IPS-18a (cell line): ENCODE results near the gene KRT6C.

ENCODE experiments used
- H3K27ac ChIP-seq: one replicate; pipeline ENCODE4 v1.5.1; 2013; ENCODE audit warnings: low read length
- H3K27me3 ChIP-seq: one replicate; pipeline ENCODE4 v1.6.1; 2013; ENCODE audit warnings: mild to moderate bottlenecking, low read length; ENCODE audit not compliant: control insufficient read depth, insufficient read depth
- H3K36me3 ChIP-seq: one replicate; pipeline ENCODE4 v1.6.1; 2013; ENCODE audit warnings: low read depth, low read length; ENCODE audit not compliant: control insufficient read depth
- H3K4me1 ChIP-seq: one replicate; pipeline ENCODE4 v1.6.1; 2013; ENCODE audit warnings: low read depth, low read length; ENCODE audit not compliant: control insufficient read depth
- H3K4me3 ChIP-seq: one replicate; pipeline ENCODE4 v1.5.1; 2013; ENCODE audit warnings: low read length
- H3K9ac ChIP-seq: one replicate; pipeline ENCODE4 v1.6.1; 2013; ENCODE audit warnings: mild to moderate bottlenecking, low read length, moderate library complexity
- H3K9me3 ChIP-seq: one replicate; pipeline ENCODE4 v1.6.1; 2013; ENCODE audit warnings: low read depth, low read length; ENCODE audit not compliant: control insufficient read depth

The KRT6C gene

DNA sequence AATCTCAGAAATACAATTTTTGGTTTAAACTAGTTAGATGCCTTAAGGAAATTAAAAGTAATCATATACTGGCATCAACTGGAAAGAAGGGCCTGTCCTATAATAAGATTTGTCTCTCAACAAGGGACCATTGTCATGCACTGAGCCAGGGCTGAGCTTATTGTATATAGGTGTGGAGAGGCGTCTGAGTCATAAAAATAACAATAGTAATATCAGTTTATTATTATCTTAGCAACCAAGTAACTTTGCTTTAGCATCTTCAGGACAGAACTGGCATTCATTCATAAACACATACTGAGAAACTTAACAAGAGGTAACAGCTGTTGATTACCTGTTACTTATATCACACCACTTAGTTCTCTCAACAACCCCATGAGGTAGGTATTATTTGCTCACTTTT is 46.5 kb downstream of the KRT6C start:
- H3K27me3 ChIP-seq: no peaks in the 10 kb centered on the region
- no peaks in the 10 kb centered on the region for H3K4me1 ChIP-seq
- no peaks in the 10 kb centered on the region for H3K36me3 ChIP-seq
- H3K4me3 ChIP-seq: no peak overlapping the region
- no peak overlapping the region for H3K9ac ChIP-seq
- H3K9me3 ChIP-seq: no peaks in the 10 kb centered on the region
- H3K27ac ChIP-seq: no peak overlapping the region

DNA sequence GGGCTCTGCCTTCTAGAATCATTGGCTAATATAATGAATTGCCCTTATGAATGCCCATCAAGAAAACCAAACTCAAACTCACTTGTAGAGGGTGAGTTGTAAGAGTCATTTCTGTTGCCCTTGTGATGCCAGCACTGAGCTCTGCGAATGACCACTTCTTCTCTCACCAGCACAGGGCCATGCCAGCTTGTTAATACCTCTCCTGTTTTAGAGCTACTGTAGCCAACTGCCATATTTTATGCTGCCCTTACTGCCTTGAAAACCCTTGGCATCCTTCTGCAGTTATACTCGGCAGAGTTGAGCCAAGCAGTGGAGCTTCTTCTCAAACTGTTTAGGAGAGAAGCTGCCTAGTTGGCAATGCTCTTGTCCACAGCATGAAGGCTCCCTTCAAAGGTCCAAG is 47.6 kb downstream of the KRT6C start:
- Histone ChIP-seq H3K27ac (no peak overlapping the region), H3K9ac (no peak overlapping the region), H3K9me3 (no peaks in the 10 kb centered on the region), H3K36me3 (no peaks in the 10 kb centered on the region), H3K4me3 (no peak overlapping the region), H3K4me1 (no peaks in the 10 kb centered on the region), H3K27me3 (no peaks in the 10 kb centered on the region)

DNA sequence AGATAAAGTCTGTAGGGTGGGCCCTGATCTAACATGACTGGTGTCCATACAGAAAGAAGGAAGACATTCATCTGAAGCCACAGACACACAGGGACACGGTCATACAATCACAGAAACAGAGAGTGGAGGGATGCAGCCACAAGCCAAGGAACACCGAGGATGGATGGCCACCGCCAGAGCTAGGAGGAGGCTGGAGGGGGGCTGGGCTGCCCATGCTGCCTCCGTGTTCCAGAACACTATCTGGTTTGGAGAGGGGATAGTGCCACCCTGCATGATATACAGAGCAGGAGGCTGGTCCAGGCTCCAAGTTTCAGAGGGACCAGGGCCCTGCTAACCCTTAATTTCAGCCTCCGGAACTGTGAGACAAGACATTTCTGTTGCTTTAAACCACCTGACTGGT is 48.1 kb downstream of the KRT6C start:
- H3K4me1 ChIP-seq: no peaks in the 10 kb centered on the region
- no peaks in the 10 kb centered on the region for H3K36me3 ChIP-seq
- no peaks in the 10 kb centered on the region for H3K27me3 ChIP-seq
- no peak overlapping the region for H3K9ac ChIP-seq
- no peak overlapping the region for H3K4me3 ChIP-seq
- no peak overlapping the region for H3K27ac ChIP-seq
- no peaks in the 10 kb centered on the region for H3K9me3 ChIP-seq

DNA sequence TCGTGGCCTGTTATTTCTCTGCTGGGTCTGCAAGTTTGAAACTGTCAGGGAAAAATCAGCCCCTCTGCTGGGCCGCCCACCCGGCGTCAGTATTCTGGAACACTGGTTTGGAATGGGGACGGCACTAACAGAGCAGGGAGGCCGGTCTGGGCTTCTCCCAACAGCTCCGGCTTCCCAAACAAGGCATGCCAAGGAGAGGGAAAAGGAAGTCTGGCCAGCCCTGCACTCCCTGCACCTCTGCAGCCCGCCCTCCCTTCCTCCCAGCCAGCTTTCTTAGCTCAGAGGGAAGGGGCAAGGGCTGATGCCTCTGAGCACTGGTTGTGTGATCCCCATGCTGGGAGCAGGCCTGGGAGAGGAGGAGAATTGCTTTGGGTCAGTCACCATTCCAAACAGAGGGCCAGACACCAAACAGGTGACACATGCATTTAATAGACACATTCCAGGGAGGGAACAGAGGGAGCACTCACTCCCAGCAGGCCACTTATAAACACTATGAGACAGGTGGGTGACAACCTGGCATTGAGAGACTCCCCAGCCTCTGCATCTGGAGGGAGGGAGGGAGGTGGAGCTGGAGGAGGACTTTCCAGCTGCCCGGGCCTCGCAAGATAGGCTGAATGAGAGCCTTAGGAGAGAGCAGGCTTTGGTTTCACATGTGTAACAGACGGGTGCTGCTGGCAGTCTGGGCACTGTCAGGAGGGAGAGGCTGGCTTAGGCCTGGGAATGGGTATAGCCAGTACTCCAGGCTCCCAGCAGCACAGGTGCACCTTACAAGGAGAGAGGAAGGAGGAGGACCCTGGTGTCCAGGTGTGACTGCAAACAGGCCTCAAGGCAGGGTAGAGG is 49.7 kb downstream of the KRT6C start:
- Histone ChIP-seq H3K4me1 (no peaks in the 10 kb centered on the region), H3K27me3 (no peaks in the 10 kb centered on the region), H3K9me3 (no peaks in the 10 kb centered on the region), H3K4me3 (no peak overlapping the region), H3K9ac (no peak overlapping the region), H3K36me3 (no peaks in the 10 kb centered on the region), H3K27ac (no peak overlapping the region)

DNA sequence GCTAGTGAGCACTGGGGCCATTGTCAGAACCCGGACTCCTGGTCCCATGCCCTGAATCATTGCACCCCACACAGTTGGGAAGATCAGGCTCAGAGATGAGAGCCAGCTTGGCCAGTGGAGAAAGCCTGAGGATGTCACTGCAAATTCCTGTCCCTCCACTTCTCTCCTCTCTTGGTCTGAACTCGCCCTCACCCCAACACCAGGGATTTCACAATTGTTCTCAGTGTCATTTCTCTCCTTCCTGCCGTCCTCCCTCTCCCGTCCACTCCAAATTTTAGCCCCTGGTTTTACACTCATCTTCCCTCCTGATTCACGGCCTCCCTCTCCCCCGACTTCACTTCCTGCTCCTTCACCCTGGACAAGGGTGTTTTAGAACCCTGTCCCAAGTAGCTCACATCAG is 50.6 kb downstream of the KRT6C start:
- H3K4me1 ChIP-seq: no peaks in the 10 kb centered on the region
- H3K9me3 ChIP-seq: no peaks in the 10 kb centered on the region
- no peak overlapping the region for H3K9ac ChIP-seq
- H3K27me3 ChIP-seq: no peaks in the 10 kb centered on the region
- H3K27ac ChIP-seq: no peak overlapping the region
- no peaks in the 10 kb centered on the region for H3K36me3 ChIP-seq
- no peak overlapping the region for H3K4me3 ChIP-seq

DNA sequence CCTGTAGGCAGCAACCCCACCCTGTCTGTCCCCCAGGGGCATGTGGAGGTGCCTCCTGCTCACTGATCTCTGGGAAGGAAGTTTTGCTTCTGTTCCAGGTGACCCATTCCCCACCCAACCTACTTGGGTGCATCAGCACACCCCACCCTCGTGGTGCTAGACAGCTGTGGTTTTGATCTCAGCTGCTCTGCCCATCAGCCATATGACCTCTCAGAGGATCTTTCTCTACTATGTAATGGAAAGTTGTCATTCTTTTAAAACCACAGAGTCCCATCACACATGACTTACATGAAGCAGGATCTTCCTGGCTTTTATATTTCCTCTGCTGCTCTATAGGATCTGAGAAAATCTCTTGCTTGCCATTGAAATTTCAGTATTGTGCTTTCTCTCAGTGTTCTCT is 53.9 kb downstream of the KRT6C start:
- Histone ChIP-seq H3K27ac (no peak overlapping the region), H3K4me3 (no peak overlapping the region), H3K9ac (no peak overlapping the region), H3K9me3 (no peaks in the 10 kb centered on the region), H3K4me1 (no peaks in the 10 kb centered on the region), H3K27me3 (no peaks in the 10 kb centered on the region), H3K36me3 (no peaks in the 10 kb centered on the region)

DNA sequence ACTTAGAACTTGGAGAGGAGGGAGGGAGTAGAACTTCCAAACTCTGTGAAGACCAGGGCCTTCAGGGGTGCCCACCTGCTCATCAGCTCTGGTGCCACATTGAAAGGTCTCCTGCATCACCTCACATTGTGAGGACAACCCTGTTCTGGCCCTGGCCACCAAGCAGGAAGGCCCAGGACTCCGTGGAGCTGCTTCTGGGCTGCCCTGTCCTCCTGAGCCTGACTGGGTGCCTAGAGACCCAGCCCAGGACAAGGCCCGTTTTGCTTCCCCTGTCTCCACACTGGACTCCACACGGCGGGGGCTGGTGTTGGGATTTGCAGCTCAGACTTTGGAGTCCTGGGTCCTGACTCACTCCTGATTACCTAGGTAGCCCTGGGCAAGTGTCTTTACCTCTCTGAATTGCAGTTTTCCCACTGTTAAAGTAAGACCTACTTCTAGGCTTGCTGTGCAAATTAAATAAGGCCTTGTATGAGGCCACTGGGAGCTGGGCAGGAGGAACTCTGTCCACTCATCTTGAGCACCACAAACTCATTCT is 55.0 kb downstream of the KRT6C start:
- no peaks in the 10 kb centered on the region for H3K9me3 ChIP-seq
- no peaks in the 10 kb centered on the region for H3K36me3 ChIP-seq
- H3K9ac ChIP-seq: no peak overlapping the region
- no peaks in the 10 kb centered on the region for H3K27me3 ChIP-seq
- no peaks in the 10 kb centered on the region for H3K4me1 ChIP-seq
- no peak overlapping the region for H3K27ac ChIP-seq
- H3K4me3 ChIP-seq: no peak overlapping the region
